Lower lobe of right lung (tissue), 2 donors: ENCODE measurements around the gene ANO4. TPM values are rescaled to one million over a fixed set of nuclear protein-coding genes. Genes with fewer than 3 reads are reported as not detected.

Experiments
- ATAC-seq, 2 donors: fragments of 200-7000 bp; cut with Tn5 transposase; one replicate each; pipeline ENCODE4 v1.9.1; 2020 to 2022; ENCODE audit warnings: mild to moderate bottlenecking in 2 of 2, moderate library complexity in 2 of 2
- DNase-seq: peaks from one replicate; pipeline ENCODE4 v3.0.0-alpha.2; 2020
- H3K27ac ChIP-seq: fragments of 200-600 bp; one replicate; pipeline ENCODE4 v1.8.0; 2022
- H3K27me3 ChIP-seq: fragments of 200-600 bp; one replicate; pipeline ENCODE4 v1.8.0; 2022; ENCODE audit warnings: low read depth
- H3K36me3 ChIP-seq: fragments of 200-600 bp; one replicate; pipeline ENCODE4 v1.8.0; 2022; ENCODE audit warnings: mild to moderate bottlenecking
- H3K4me1 ChIP-seq: fragments of 200-600 bp; one replicate; pipeline ENCODE4 v1.8.0; 2022
- H3K4me3 ChIP-seq: fragments of 200-600 bp; one replicate; pipeline ENCODE4 v1.8.0; 2022; ENCODE audit warnings: mild to moderate bottlenecking
- H3K9me3 ChIP-seq: fragments of 200-600 bp; one replicate; pipeline ENCODE4 v1.8.0; 2022
- intact Hi-C: fragments of 100-400 bp; cut with DNase I; formaldehyde crosslinking; loops from one replicate; pipeline ENCODE4 v1.11.0; 2022
- total RNA-seq: library from RNA; stranded (reverse); fragmentation: NEBNext Ultra II Directional; extraction: Animal tissue kit (Norgen Biotek cat#: 25700); gene quantifications from one replicate; pipeline ENCODE4 v1.2.1, GENCODE V29; 2021
- TF ChIP-seq, protein P1 (sequence below): fragments of 200-600 bp; IDR thresholded peaks from one replicate; pipeline ENCODE4 v1.8.0; 2022; ENCODE audit warnings: antibody characterized with exemption, mild to moderate bottlenecking
- donor health status: DM: no; HTN: yes; CAD: no; lungs with severe emphysema.

ANO4 gene
- total RNA-seq, 1 donor from 2014 or later = 0.74 TPM

DNA sequence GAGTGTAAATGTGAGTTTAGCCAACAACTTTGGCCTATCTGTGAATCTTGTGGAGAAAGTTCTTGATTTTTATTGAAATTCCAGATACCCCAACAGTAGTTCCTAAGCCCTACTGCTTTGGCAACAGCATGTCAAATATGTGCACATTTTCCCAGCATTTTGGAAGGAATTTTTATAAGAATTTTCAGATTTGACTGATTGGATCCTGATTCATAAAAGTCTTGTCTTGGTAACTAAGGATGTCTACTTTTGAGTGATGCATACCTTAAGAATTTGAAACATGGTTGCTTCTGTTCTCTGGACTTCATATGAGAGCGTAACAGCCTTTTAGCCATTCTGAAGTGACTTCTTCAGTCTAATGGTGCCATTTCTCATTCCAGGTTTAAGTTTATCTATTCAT is 106.7 kb downstream of the ANO4 start:
- no peaks in the 10 kb centered on the region for H3K4me1 ChIP-seq
- no peaks in the 10 kb centered on the region for H3K36me3 ChIP-seq
- intact Hi-C loops = no loop called here
- H3K9me3 ChIP-seq = no peaks in the 10 kb centered on the region
- no peak overlapping the region for H3K27ac ChIP-seq
- ATAC-seq (no peak), DNase-seq (no peak)
- H3K4me3 ChIP-seq = no peak overlapping the region
- H3K27me3 ChIP-seq = no peaks in the 10 kb centered on the region
- TF ChIP-seq, protein P1, sequence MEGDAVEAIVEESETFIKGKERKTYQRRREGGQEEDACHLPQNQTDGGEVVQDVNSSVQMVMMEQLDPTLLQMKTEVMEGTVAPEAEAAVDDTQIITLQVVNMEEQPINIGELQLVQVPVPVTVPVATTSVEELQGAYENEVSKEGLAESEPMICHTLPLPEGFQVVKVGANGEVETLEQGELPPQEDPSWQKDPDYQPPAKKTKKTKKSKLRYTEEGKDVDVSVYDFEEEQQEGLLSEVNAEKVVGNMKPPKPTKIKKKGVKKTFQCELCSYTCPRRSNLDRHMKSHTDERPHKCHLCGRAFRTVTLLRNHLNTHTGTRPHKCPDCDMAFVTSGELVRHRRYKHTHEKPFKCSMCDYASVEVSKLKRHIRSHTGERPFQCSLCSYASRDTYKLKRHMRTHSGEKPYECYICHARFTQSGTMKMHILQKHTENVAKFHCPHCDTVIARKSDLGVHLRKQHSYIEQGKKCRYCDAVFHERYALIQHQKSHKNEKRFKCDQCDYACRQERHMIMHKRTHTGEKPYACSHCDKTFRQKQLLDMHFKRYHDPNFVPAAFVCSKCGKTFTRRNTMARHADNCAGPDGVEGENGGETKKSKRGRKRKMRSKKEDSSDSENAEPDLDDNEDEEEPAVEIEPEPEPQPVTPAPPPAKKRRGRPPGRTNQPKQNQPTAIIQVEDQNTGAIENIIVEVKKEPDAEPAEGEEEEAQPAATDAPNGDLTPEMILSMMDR = no peak

DNA sequence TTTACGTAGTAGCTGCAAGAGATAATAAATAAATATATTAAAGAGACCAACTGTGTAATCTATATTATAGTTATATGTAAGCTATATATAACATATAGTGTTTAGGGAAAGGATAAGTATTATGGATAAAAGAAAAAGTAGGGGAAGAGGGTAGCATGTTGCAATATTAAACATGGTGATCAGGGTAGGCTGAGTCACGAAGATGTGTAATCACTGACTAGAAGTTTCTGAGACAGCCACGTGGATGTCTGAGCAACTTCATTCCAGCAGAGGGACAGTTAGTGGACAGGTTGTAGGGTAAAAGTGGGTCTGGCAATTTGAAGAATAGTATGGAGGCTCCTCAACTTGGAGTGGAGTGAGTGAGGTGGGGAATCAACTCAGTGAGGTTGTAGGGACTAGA is 109.7 kb downstream of the ANO4 start:
- DNase-seq (no peak), ATAC-seq (no peak)
- Histone ChIP-seq H3K27ac (no peak overlapping the region), H3K4me1 (no peaks in the 10 kb centered on the region), H3K4me3 (no peak overlapping the region), H3K36me3 (no peaks in the 10 kb centered on the region), H3K9me3 (no peaks in the 10 kb centered on the region), H3K27me3 (no peaks in the 10 kb centered on the region)
- intact Hi-C loops = no loop called here
- TF ChIP-seq, protein P1 = no peak

DNA sequence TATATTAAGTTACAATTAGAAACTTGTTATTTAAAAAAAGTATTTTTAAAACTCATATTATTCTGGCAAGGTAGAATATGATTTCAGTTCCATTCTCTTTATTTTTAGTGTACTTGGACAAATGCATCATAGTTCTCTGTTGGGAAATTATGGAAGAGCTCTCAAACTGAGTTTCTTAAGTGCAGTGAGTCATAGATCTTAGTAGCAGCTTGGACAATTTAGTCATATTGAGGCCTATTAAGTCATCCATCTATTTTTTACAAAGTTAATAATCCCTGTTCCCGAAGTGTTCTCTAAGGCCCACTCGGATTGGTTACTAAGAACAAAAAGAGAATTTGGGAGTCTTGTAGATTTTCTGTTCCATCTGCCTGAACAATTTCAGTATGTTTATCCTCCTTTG is 113.9 kb downstream of the ANO4 start:
- ATAC-seq (no peak), DNase-seq (no peak)
- no peak overlapping the region for H3K27ac ChIP-seq
- H3K36me3 ChIP-seq = no peaks in the 10 kb centered on the region
- H3K9me3 ChIP-seq = no peaks in the 10 kb centered on the region
- TF ChIP-seq, protein P1 = no peak
- H3K27me3 ChIP-seq = no peaks in the 10 kb centered on the region
- intact Hi-C loops = no loop called here
- H3K4me3 ChIP-seq = no peak overlapping the region
- H3K4me1 ChIP-seq = no peaks in the 10 kb centered on the region

DNA sequence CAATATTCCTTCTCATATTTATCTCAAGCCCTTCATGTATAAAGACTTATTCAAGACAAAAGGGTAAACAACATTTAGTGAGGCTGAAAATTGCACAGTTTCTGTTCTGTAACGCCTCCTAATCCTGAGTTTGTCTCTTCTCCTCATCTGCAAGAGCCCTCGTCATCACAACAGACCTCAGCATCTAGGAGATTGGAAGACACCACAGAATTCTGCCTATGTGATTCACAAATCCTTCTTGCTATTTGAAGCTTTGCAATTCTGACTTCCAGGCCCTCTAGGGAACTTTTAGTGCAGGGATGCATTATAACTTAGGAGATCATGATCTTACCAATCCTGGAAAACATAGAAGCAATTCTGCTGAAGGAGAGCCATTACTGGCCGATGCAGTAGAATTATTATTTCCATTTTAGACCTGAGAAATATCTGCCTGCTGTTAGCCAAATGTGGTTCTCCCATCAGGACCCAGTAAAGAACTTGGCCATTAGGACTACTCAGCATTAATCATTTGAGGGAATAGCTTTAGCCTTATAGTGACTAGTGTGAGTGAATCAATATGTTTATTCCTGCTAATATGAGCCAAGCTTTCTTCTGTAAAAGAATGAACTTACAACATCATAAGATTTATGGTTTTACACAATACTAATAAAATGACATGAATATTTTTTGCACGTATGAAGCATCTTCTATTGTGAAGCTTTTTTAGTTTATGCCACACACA is 119.5 kb downstream of the ANO4 start:
- no peaks in the 10 kb centered on the region for H3K36me3 ChIP-seq
- ATAC-seq = no peak
- TF ChIP-seq, protein P1 = no peak
- no peaks in the 10 kb centered on the region for H3K4me1 ChIP-seq
- no peaks in the 10 kb centered on the region for H3K27me3 ChIP-seq
- no peak overlapping the region for H3K4me3 ChIP-seq
- DNase-seq = no peak
- intact Hi-C loops = no loop called here
- H3K27ac ChIP-seq = no peak overlapping the region
- no peaks in the 10 kb centered on the region for H3K9me3 ChIP-seq

DNA sequence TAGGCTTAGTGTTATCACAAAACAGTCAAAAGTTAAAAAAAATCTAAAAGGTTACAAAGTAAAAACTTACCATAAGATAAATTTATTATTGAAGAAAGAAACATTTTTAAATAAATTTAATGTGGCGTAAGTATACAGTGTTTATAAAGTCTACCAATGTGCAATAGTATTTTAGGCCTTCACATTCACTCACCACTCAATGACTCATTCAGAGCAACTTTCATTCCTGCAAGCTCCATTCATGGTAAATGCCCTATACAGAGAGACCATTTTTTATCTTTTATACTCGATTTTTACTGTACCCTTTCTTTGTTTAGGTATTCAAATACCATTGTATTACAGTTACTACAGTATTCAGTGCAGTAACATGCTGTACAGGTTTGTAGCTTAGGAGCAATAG is 124.5 kb downstream of the ANO4 start:
- Histone ChIP-seq H3K4me1 (no peaks in the 10 kb centered on the region), H3K4me3 (no peak overlapping the region), H3K27ac (no peak overlapping the region), H3K9me3 (no peaks in the 10 kb centered on the region), H3K27me3 (no peaks in the 10 kb centered on the region), H3K36me3 (no peaks in the 10 kb centered on the region)
- no peak for ATAC-seq
- TF ChIP-seq, protein P1 = no peak
- no peak for DNase-seq
- intact Hi-C loops = no loop called here
